Stomach smooth muscle (tissue), 2 donors: ENCODE results near the gene XKRX.

Experiments used
- H3K27ac ChIP-seq: one replicate; pipeline ENCODE4 v1.7.0; 2013; ENCODE audit warnings: mild to moderate bottlenecking, low read length, inconsistent platforms
- H3K27me3 ChIP-seq, 2 donors: one replicate each; pipeline ENCODE4 v1.7.0; 2013; ENCODE audit warnings: low read length in 2 of 2; ENCODE audit not compliant: insufficient read depth in 2 of 2, control insufficient read depth in 1 of 2
- H3K36me3 ChIP-seq, 2 donors: one replicate each; pipeline ENCODE4 v1.7.0; 2013; ENCODE audit warnings: low read length in 2 of 2; ENCODE audit not compliant: control insufficient read depth in 2 of 2, insufficient read depth in 2 of 2
- H3K4me1 ChIP-seq: one replicate; pipeline ENCODE4 v1.7.0; 2013; ENCODE audit warnings: low read length; ENCODE audit not compliant: control insufficient read depth, insufficient read depth
- H3K4me3 ChIP-seq, 2 donors: one replicate each; pipeline ENCODE4 v1.7.0; 2013; ENCODE audit warnings: low read length in 2 of 2
- H3K9ac ChIP-seq, 2 donors: one replicate each; pipeline ENCODE4 v1.7.0; 2013; ENCODE audit warnings: low read length in 2 of 2, mild to moderate bottlenecking in 1 of 2
- H3K9me3 ChIP-seq, 2 donors: one replicate each; pipeline ENCODE4 v1.7.0; 2013; ENCODE audit warnings: low read length in 2 of 2; ENCODE audit not compliant: control insufficient read depth in 2 of 2
- donor health status: healthy.
- donor health status: Pancreatic carcinoma.

The XKRX gene

GRCh38 chrX:100944601-100945000 is 15.9 kb upstream of the XKRX start:
- Histone ChIP-seq H3K27me3 (peaks cover 0 to 4% of the 10 kb centered on the region in 2 donors), H3K27ac (no peak overlapping the region), H3K4me1 (no peaks in the 10 kb centered on the region), H3K9me3 (no peaks in the 10 kb centered on the region), H3K4me3 (no peak overlapping the region), H3K36me3 (no peaks in the 10 kb centered on the region), H3K9ac (no peak overlapping the region)

- H3K36me3 ChIP-seq: no peaks in the 10 kb centered on the region
- H3K27me3 ChIP-seq: no peaks in the 10 kb centered on the region
- H3K4me1 ChIP-seq: no peaks in the 10 kb centered on the region
- H3K27ac ChIP-seq: no peak overlapping the region
- H3K9ac ChIP-seq: no peak overlapping the region
- H3K9me3 ChIP-seq: no peaks in the 10 kb centered on the region
- H3K4me3 ChIP-seq: no peak overlapping the region
Observed at GRCh38 chrX:100939333-100939732, 10.6 kb upstream of the XKRX start.

- H3K4me3 ChIP-seq: no peak overlapping the region
- H3K27me3 ChIP-seq: peaks cover 0 to 3% of the 10 kb centered on the region in 2 donors
- no peaks in the 10 kb centered on the region for H3K4me1 ChIP-seq
Observed at GRCh38 chrX:100935767-100936166, 7.0 kb upstream of the XKRX start.

GRCh38 chrX:100931925-100932285 is 3.2 kb upstream of the XKRX start:
- Histone ChIP-seq H3K36me3 (no peaks in the 10 kb centered on the region), H3K4me1 (no peaks in the 10 kb centered on the region), H3K9me3 (peaks cover 0 to 5% of the 10 kb centered on the region in 2 donors), H3K27ac (no peak overlapping the region), H3K27me3 (peaks cover 0 to 7% of the 10 kb centered on the region in 2 donors), H3K4me3 (no peak overlapping the region), H3K9ac (no peak overlapping the region)

More at GRCh38 chrX:100935767-100936166, 7.0 kb upstream of the XKRX start:
- no peaks in the 10 kb centered on the region for H3K36me3 ChIP-seq
- no peak overlapping the region for H3K9ac ChIP-seq
- peaks cover 0 to 5% of the 10 kb centered on the region in 2 donors for H3K9me3 ChIP-seq
- H3K27ac ChIP-seq: no peak overlapping the region

- H3K4me3 ChIP-seq: no peak overlapping the region
- no peaks in the 10 kb centered on the region for H3K4me1 ChIP-seq
- H3K9me3 ChIP-seq: peaks cover 0 to 5% of the 10 kb centered on the region in 2 donors
- no peak overlapping the region for H3K27ac ChIP-seq
- no peak overlapping the region for H3K9ac ChIP-seq
- peaks cover 0 to 7% of the 10 kb centered on the region in 2 donors for H3K27me3 ChIP-seq
- H3K36me3 ChIP-seq: no peaks in the 10 kb centered on the region
Observed at GRCh38 chrX:100931218-100931924, 2.7 kb upstream of the XKRX start.

GRCh38 chrX:100926453-100926852 is 2.3 kb downstream of the XKRX start:
- no peak overlapping the region for H3K27ac ChIP-seq
- no peaks in the 10 kb centered on the region for H3K36me3 ChIP-seq
- peaks cover 0 to 4% of the 10 kb centered on the region in 2 donors for H3K27me3 ChIP-seq
- no peaks in the 10 kb centered on the region for H3K4me1 ChIP-seq
- no peak overlapping the region for H3K4me3 ChIP-seq
- H3K9me3 ChIP-seq: peaks cover 0 to 3% of the 10 kb centered on the region in 2 donors
- H3K9ac ChIP-seq: no peak overlapping the region

- Histone ChIP-seq H3K4me3 (no peak overlapping the region), H3K27me3 (no peaks in the 10 kb centered on the region), H3K9me3 (no peaks in the 10 kb centered on the region), H3K36me3 (no peaks in the 10 kb centered on the region), H3K27ac (no peak overlapping the region), H3K4me1 (no peaks in the 10 kb centered on the region), H3K9ac (no peak overlapping the region)
Observed at GRCh38 chrX:100924375-100924774, 4.3 kb downstream of the XKRX start.

GRCh38 chrX:100915562-100915961 is 13.2 kb downstream of the XKRX start:
- Histone ChIP-seq H3K9me3 (no peaks in the 10 kb centered on the region), H3K4me1 (no peaks in the 10 kb centered on the region), H3K27me3 (no peaks in the 10 kb centered on the region), H3K4me3 (no peak overlapping the region), H3K36me3 (no peaks in the 10 kb centered on the region), H3K9ac (no peak overlapping the region), H3K27ac (no peak overlapping the region)

- H3K4me3 ChIP-seq: no peak overlapping the region
- no peaks in the 10 kb centered on the region for H3K9me3 ChIP-seq
- H3K36me3 ChIP-seq: no peaks in the 10 kb centered on the region
- peaks cover 0 to 5% of the 10 kb centered on the region in 2 donors for H3K27me3 ChIP-seq
- H3K4me1 ChIP-seq: no peaks in the 10 kb centered on the region
- H3K9ac ChIP-seq: no peak overlapping the region
- no peak overlapping the region for H3K27ac ChIP-seq
Observed at GRCh38 chrX:100913111-100913510, 15.6 kb downstream of the XKRX start.

- Histone ChIP-seq H3K4me3 (no peak overlapping the region), H3K27ac (no peak overlapping the region), H3K27me3 (peaks cover 0 to 5% of the 10 kb centered on the region in 2 donors), H3K9me3 (peaks cover 0 to 2% of the 10 kb centered on the region in 2 donors), H3K4me1 (no peaks in the 10 kb centered on the region), H3K9ac (no peak overlapping the region), H3K36me3 (no peaks in the 10 kb centered on the region)
Observed at GRCh38 chrX:100911731-100912130, 17.0 kb downstream of the XKRX start.

- H3K4me3 ChIP-seq: no peak overlapping the region
- no peak overlapping the region for H3K9ac ChIP-seq
- H3K9me3 ChIP-seq: peaks cover 0 to 4% of the 10 kb centered on the region in 2 donors
- H3K27me3 ChIP-seq: peaks cover 0 to 8% of the 10 kb centered on the region in 2 donors
- H3K27ac ChIP-seq: no peak overlapping the region
- no peaks in the 10 kb centered on the region for H3K36me3 ChIP-seq
- no peaks in the 10 kb centered on the region for H3K4me1 ChIP-seq
Observed at GRCh38 chrX:100905620-100906019, 23.1 kb downstream of the XKRX start.
